ENCODE measurements around the gene RAB11FIP4.

DNA sequence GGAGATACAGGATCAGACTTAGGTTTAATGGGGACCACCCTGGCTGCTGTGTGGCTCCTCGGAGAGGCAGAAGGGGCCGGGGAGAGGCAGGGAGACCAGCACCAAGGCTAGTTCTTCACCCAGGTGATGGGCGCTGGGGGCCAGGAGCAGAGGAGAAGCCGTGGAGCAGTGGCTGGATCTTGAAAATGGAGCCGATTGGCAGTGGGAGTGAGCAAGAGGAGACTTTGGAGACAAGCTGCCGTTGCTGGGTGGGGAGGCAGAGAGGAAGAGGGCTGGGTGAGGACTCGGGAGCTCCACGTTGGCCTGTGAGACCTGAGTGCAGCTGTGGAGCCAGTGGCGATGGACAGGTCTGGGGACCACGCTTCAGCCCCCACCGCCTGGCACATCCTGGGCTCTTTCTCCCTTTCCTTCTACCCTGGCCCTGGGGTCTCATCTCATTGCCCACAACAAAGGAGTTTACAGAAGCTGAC is 9.0 kb downstream of the RAB11FIP4 start:
- TF ChIP-seq EP300 (IDR thresholded peaks at IDR 0.05) (no peak), CTCF (IDR thresholded peaks at IDR 0.05) (no peak), POLR2A (IDR thresholded peaks at IDR 0.05) (no peak)
